HepG2 (cell line): ENCODE measurements around the gene UBAC2. TPM values are rescaled to one million over a fixed set of nuclear protein-coding genes. Genes with fewer than 3 reads are reported as not detected.

ENCODE experiments used
- ESRRA ChIP-seq: sonication (generic); formaldehyde crosslinking; IDR thresholded peaks from 2 replicates; pipeline ENCODE4 v1.5.1; 2020; ENCODE audit warnings: mild to moderate bottlenecking, low read depth, missing genetic modification reagents
- GABPB1 ChIP-seq: IDR thresholded peaks from 2 replicates; pipeline ENCODE4 v1.6.1; 2016; ENCODE audit warnings: mild to moderate bottlenecking, missing genetic modification reagents, moderate library complexity, missing compliant biosample characterization
- HDAC2 ChIP-seq: sonication (generic); formaldehyde crosslinking; IDR thresholded peaks from 2 replicates; pipeline ENCODE4 v1.4.0; 2020; ENCODE audit warnings: missing genetic modification reagents
- HOXA9 ChIP-seq: sonication (generic); formaldehyde crosslinking; IDR thresholded peaks from 2 replicates; pipeline ENCODE4 v1.8.1; 2022; ENCODE audit warnings: missing genetic modification reagents, mild to moderate bottlenecking, moderate library complexity, borderline replicate concordance
- ISX ChIP-seq: sonication (generic); formaldehyde crosslinking; conservative IDR thresholded peaks from 2 replicates; pipeline ENCODE4 v1.5.0; 2020; ENCODE audit warnings: missing genetic modification reagents
- KAT2B ChIP-seq: fragments of 150-350 bp; IDR thresholded peaks from 2 replicates; pipeline ENCODE4 v1.6.1; 2014; ENCODE audit warnings: low read depth, low read length, borderline replicate concordance
- KDM5B ChIP-seq: sonication (generic); formaldehyde crosslinking; IDR thresholded peaks from 2 replicates; pipeline ENCODE4 v1.4.0; 2020; ENCODE audit warnings: missing genetic modification reagents, mild to moderate bottlenecking, borderline replicate concordance
- KDM6A ChIP-seq: IDR thresholded peaks from 2 replicates; pipeline ENCODE4 v1.6.1; 2016; ENCODE audit warnings: low read depth
- MLLT10 ChIP-seq: sonication (generic); formaldehyde crosslinking; IDR thresholded peaks from 2 replicates; pipeline ENCODE4 v1.4.0; 2020; ENCODE audit warnings: missing genetic modification reagents
- NKX3-1 ChIP-seq: sonication (generic); formaldehyde crosslinking; IDR thresholded peaks from 2 replicates; pipeline ENCODE4 v1.5.0; 2020; ENCODE audit warnings: missing genetic modification reagents
- SMARCC2 ChIP-seq: fragments of 450-650 bp; IDR thresholded peaks from 2 replicates; pipeline ENCODE4 v1.6.1; 2017; ENCODE audit warnings: antibody characterized with exemption, mild to moderate bottlenecking
- ZEB1 ChIP-seq: IDR thresholded peaks from 2 replicates; pipeline ENCODE4 v1.6.1; 2012; ENCODE audit warnings: mild to moderate bottlenecking, low read depth, inconsistent platforms; ENCODE audit not compliant: insufficient replicate concordance
- ZFP36L1 ChIP-seq: sonication (generic); formaldehyde crosslinking; IDR thresholded peaks from 2 replicates; pipeline ENCODE4 v1.8.0; 2022; ENCODE audit warnings: mild to moderate bottlenecking, missing genetic modification reagents, moderate library complexity
- ZNF205 ChIP-seq: IDR thresholded peaks from 2 replicates; pipeline ENCODE4 v1.6.1; 2018; ENCODE audit warnings: missing biosample characterization, missing genetic modification reagents
- ZNF235 ChIP-seq: sonication (generic); formaldehyde crosslinking; IDR thresholded peaks from 2 replicates; pipeline ENCODE4 v1.8.1; 2023; ENCODE audit warnings: mild to moderate bottlenecking, missing genetic modification reagents, borderline replicate concordance
- ZNF34 ChIP-seq: sonication (generic); formaldehyde crosslinking; IDR thresholded peaks from 2 replicates; pipeline ENCODE4 v1.4.0; 2020; ENCODE audit warnings: mild to moderate bottlenecking, missing genetic modification reagents, borderline replicate concordance
- polyA plus RNA-seq, 8 experiments: library from polyadenylated mRNA; depleted of rRNA in 3 of 8; stranded (reverse) in 7 of 8; unstranded in 1 of 8; fragments of >200 nt; fragmentation: Illumina TruSeq in 4 of 8; extraction: Trizol in 4 of 8; gene quantifications; 2 replicates each; pipeline versions ENCODE4 v1.2.1 to v1.2.3, GENCODE V29; 2011 to 2016; ENCODE audit warnings: low read depth in 4 of 8, missing spikeins in 1 of 8, mixed read lengths in 1 of 8; ENCODE audit not compliant: insufficient read depth in 1 of 8
- total RNA-seq, 5 experiments: library from RNA; depleted of rRNA; stranded (reverse); fragments of >200 nt; fragmentation: Illumina TruSeq; extraction: Trizol; gene quantifications; 2 replicates each; pipeline ENCODE4 v1.2.3, GENCODE V29; 2016; ENCODE audit warnings: low read depth in 1 of 5
- TF ChIP-seq, protein P1 (sequence below): IDR thresholded peaks from 2 replicates; pipeline ENCODE4 v1.6.1; 2016; ENCODE audit warnings: mild to moderate bottlenecking
- TF ChIP-seq, protein P2 (sequence below): sonication (generic); formaldehyde crosslinking; IDR thresholded peaks from 2 replicates; pipeline ENCODE4 v1.8.0; 2022; ENCODE audit warnings: mild to moderate bottlenecking, missing genetic modification reagents, moderate library complexity
- TF ChIP-seq, protein P3 (sequence below): sonication (generic); formaldehyde crosslinking; IDR thresholded peaks from 2 replicates; pipeline ENCODE4 v1.8.0; 2023; ENCODE audit warnings: mild to moderate bottlenecking, missing genetic modification reagents
- TF ChIP-seq, protein P4 (sequence below): sonication (generic); formaldehyde crosslinking; IDR thresholded peaks from 2 replicates; pipeline ENCODE4 v1.5.1; 2020; ENCODE audit warnings: mild to moderate bottlenecking, missing genetic modification reagents, borderline replicate concordance
- TF ChIP-seq, protein P5 (sequence below): sonication (generic); formaldehyde crosslinking; IDR thresholded peaks from 2 replicates; pipeline ENCODE4 v1.5.1; 2020; ENCODE audit warnings: mild to moderate bottlenecking, missing genetic modification reagents, moderate library complexity

Gene UBAC2
- total and polyA plus RNA-seq, 2 of the 13 experiments (the other 11 are each of a cell fraction or from before 2014, with no cell fraction given), result 61.3 to 80.8 TPM

DNA sequence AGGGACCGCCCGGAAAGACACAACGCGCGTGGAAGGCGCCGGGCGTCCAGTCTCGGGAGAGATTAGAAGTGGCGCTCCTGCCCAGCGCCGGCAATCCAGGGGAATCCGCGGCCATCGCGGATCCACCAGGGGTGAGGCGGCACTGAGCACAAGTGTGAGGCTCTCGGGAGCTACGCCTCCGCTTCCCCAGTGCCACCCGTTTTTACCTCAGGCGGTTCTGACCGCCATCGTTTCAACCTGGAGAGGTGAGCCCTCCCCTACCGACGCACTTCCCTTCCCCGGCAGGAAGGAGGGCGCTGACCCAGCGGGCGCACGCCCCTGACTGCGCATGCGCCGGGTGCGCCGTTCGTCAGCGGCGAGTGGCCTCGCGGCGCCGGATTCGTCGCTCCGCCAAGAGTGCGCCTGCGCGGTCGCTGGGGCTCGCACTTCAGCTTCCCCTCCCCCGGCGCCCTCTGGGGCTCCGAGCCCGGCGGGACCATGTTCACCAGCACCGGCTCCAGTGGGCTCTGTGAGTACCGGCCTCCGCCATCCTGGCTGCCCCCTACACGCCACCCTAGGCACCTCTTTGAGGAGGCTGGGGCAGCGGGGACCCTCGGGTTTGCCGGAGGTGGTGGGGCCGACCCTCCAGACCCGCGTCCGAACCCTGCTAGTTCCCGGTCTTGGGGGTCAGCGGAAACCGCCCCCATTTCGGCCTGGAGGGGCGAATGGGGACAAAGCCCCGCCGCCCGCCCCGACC, at the start of gene UBAC2 (continued):
- TF ChIP-seq, protein P1, sequence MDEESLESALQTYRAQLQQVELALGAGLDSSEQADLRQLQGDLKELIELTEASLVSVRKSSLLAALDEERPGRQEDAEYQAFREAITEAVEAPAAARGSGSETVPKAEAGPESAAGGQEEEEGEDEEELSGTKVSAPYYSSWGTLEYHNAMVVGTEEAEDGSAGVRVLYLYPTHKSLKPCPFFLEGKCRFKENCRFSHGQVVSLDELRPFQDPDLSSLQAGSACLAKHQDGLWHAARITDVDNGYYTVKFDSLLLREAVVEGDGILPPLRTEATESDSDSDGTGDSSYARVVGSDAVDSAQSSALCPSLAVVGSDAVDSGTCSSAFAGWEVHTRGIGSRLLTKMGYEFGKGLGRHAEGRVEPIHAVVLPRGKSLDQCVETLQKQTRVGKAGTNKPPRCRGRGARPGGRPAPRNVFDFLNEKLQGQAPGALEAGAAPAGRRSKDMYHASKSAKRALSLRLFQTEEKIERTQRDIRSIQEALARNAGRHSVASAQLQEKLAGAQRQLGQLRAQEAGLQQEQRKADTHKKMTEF, result peak; percentile 66; the same call in 1 of the 2 replicates
- TF ChIP-seq ZFP36L1 (CRISPR knock-in tag), result no peak
- TF ChIP-seq ZEB1, result no peak
- no peak for TF ChIP-seq ESRRA (CRISPR knock-in tag)
- TF ChIP-seq, protein P2, sequence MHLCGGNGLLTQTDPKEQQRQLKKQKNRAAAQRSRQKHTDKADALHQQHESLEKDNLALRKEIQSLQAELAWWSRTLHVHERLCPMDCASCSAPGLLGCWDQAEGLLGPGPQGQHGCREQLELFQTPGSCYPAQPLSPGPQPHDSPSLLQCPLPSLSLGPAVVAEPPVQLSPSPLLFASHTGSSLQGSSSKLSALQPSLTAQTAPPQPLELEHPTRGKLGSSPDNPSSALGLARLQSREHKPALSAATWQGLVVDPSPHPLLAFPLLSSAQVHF (CRISPR knock-in tag), result no peak
- 0 out of 2 replicates have a peak, but pooled peaks have one; percentile 30 for TF ChIP-seq ISX
- TF ChIP-seq HOXA9, result no peak
- 0 out of 2 replicates have a peak, but pooled peaks have one; percentile 15 for TF ChIP-seq ZNF205 (CRISPR knock-in tag)
- TF ChIP-seq MLLT10 (CRISPR knock-in tag), result no peak
- no peak for TF ChIP-seq KAT2B
- TF ChIP-seq, protein P3, sequence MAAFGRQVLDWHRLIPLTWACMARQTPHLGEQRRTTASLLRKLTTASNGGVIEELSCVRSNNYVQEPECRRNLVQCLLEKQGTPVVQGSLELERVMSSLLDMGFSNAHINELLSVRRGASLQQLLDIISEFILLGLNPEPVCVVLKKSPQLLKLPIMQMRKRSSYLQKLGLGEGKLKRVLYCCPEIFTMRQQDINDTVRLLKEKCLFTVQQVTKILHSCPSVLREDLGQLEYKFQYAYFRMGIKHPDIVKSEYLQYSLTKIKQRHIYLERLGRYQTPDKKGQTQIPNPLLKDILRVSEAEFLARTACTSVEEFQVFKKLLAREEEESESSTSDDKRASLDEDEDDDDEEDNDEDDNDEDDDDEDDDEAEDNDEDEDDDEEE (CRISPR knock-in tag), result peak; percentile 79; the same call in 1 of the 2 replicates
- no peak for TF ChIP-seq KDM6A (CRISPR knock-in tag)
- peak; percentile 65 for TF ChIP-seq HDAC2 (CRISPR knock-in tag)
- TF ChIP-seq KDM5B (CRISPR knock-in tag), result peak; percentile 33; the same call in 1 of the 2 replicates
- TF ChIP-seq, protein P4, sequence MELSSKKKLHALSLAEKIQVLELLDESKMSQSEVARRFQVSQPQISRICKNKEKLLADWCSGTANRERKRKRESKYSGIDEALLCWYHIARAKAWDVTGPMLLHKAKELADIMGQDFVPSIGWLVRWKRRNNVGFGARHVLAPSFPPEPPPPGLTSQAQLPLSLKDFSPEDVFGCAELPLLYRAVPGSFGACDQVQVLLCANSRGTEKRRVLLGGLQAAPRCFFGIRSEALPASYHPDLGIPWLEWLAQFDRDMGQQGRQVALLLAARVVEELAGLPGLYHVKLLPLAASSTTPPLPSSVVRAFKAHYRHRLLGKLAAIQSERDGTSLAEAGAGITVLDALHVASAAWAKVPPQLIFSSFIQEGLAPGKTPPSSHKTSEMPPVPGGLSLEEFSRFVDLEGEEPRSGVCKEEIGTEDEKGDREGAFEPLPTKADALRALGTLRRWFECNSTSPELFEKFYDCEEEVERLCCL (CRISPR knock-in tag), result no peak
- peak; percentile 75; the same call in 1 of the 2 replicates for TF ChIP-seq ZNF235
- TF ChIP-seq NKX3-1, result no peak
- no peak for TF ChIP-seq ZNF34 (CRISPR knock-in tag)
- TF ChIP-seq, protein P5, sequence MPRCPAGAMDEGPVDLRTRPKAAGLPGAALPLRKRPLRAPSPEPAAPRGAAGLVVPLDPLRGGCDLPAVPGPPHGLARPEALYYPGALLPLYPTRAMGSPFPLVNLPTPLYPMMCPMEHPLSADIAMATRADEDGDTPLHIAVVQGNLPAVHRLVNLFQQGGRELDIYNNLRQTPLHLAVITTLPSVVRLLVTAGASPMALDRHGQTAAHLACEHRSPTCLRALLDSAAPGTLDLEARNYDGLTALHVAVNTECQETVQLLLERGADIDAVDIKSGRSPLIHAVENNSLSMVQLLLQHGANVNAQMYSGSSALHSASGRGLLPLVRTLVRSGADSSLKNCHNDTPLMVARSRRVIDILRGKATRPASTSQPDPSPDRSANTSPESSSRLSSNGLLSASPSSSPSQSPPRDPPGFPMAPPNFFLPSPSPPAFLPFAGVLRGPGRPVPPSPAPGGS, result no peak
- peak; percentile 94 for TF ChIP-seq GABPB1 (CRISPR knock-in tag)
- TF ChIP-seq SMARCC2, result no peak
